Measurements from ENCODE around the gene LRIT3.
"Not testable (repeated sequence)": the region's sequence is repeated elsewhere in the genome, so short reads cannot be mapped to it uniquely, and the experiment has no call there.

Gene LRIT3

GRCh38 chr4:109873791-109874514 is 26.0 kb downstream of the LRIT3 start:
- no peak overlapping the region for H3K4me3 ChIP-seq (ENCODE audit: severe bottlenecking)
- no peaks in the 10 kb centered on the region for H3K36me3 ChIP-seq (ENCODE audit: low read depth)
- no peak for ATAC-seq (ENCODE audit: low read depth)
- no peak overlapping the region for H3K27ac ChIP-seq (ENCODE audit: poor library complexity, severe bottlenecking)
- H3K4me1 ChIP-seq (ENCODE audit: insufficient read depth, poor library complexity, severe bottlenecking), result no peaks in the 10 kb centered on the region
- no peak for DNase-seq (ENCODE audit: low spot score)
- H3K27me3 ChIP-seq (ENCODE audit: insufficient read depth, poor library complexity, severe bottlenecking), result no peaks in the 10 kb centered on the region
- no peak for TF ChIP-seq CTCF (IDR thresholded peaks at IDR 0.05; ENCODE audit: poor library complexity, severe bottlenecking)
- H3K9me3 ChIP-seq (ENCODE audit: severe bottlenecking), result no peaks in the 10 kb centered on the region

- H3K27ac ChIP-seq (ENCODE audit: poor library complexity, severe bottlenecking), result no peak overlapping the region
- H3K9me3 ChIP-seq (ENCODE audit: severe bottlenecking), result no peaks in the 10 kb centered on the region
- no peaks in the 10 kb centered on the region for H3K4me1 ChIP-seq (ENCODE audit: insufficient read depth, poor library complexity, severe bottlenecking)
- no peaks in the 10 kb centered on the region for H3K27me3 ChIP-seq (ENCODE audit: insufficient read depth, poor library complexity, severe bottlenecking)
- no peak overlapping the region for H3K4me3 ChIP-seq (ENCODE audit: severe bottlenecking)
- DNase-seq (ENCODE audit: low spot score), result no peak
- no peak for ATAC-seq (ENCODE audit: low read depth)
- no peak for TF ChIP-seq CTCF (IDR thresholded peaks at IDR 0.05; ENCODE audit: poor library complexity, severe bottlenecking)
- no peaks in the 10 kb centered on the region for H3K36me3 ChIP-seq (ENCODE audit: low read depth)
Observed at GRCh38 chr4:109875106-109875505, 27.2 kb downstream of the LRIT3 start.

- H3K27me3 ChIP-seq (ENCODE audit: insufficient read depth, poor library complexity, severe bottlenecking); H3K36me3 ChIP-seq (ENCODE audit: low read depth); ATAC-seq (ENCODE audit: low read depth); H3K9me3 ChIP-seq (ENCODE audit: severe bottlenecking); DNase-seq (ENCODE audit: low spot score); H3K27ac ChIP-seq (ENCODE audit: poor library complexity, severe bottlenecking); H3K4me1 ChIP-seq (ENCODE audit: insufficient read depth, poor library complexity, severe bottlenecking); H3K4me3 ChIP-seq (ENCODE audit: severe bottlenecking): not testable (repeated sequence)
Observed at GRCh38 chr4:109875553-109875952, 27.6 kb downstream of the LRIT3 start.

- no peak for ATAC-seq (ENCODE audit: low read depth)
- no peak for TF ChIP-seq CTCF (IDR thresholded peaks at IDR 0.05; ENCODE audit: poor library complexity, severe bottlenecking)
- H3K27me3 ChIP-seq (ENCODE audit: insufficient read depth, poor library complexity, severe bottlenecking), result no peaks in the 10 kb centered on the region
- H3K27ac ChIP-seq (ENCODE audit: poor library complexity, severe bottlenecking), result no peak overlapping the region
- H3K9me3 ChIP-seq (ENCODE audit: severe bottlenecking), result no peaks in the 10 kb centered on the region
- H3K4me1 ChIP-seq (ENCODE audit: insufficient read depth, poor library complexity, severe bottlenecking), result no peaks in the 10 kb centered on the region
- no peak for DNase-seq (ENCODE audit: low spot score)
- no peak overlapping the region for H3K4me3 ChIP-seq (ENCODE audit: severe bottlenecking)
- H3K36me3 ChIP-seq (ENCODE audit: low read depth), result no peaks in the 10 kb centered on the region
Observed at GRCh38 chr4:109876634-109877265, 28.8 kb downstream of the LRIT3 start.

- H3K4me3 ChIP-seq (ENCODE audit: severe bottlenecking), result no peak overlapping the region
- DNase-seq (ENCODE audit: low spot score), result no peak
- H3K27ac ChIP-seq (ENCODE audit: poor library complexity, severe bottlenecking), result no peak overlapping the region
- no peak for ATAC-seq (ENCODE audit: low read depth)
- no peaks in the 10 kb centered on the region for H3K4me1 ChIP-seq (ENCODE audit: insufficient read depth, poor library complexity, severe bottlenecking)
- no peaks in the 10 kb centered on the region for H3K27me3 ChIP-seq (ENCODE audit: insufficient read depth, poor library complexity, severe bottlenecking)
- no peak for TF ChIP-seq CTCF (IDR thresholded peaks at IDR 0.05; ENCODE audit: poor library complexity, severe bottlenecking)
- no peaks in the 10 kb centered on the region for H3K36me3 ChIP-seq (ENCODE audit: low read depth)
- H3K9me3 ChIP-seq (ENCODE audit: severe bottlenecking), result no peaks in the 10 kb centered on the region
Observed at GRCh38 chr4:109877400-109877799, 29.5 kb downstream of the LRIT3 start.

Measured in RWPE2 (cell line).